Thoracic aorta (tissue), 2 donors: ENCODE data around the gene MAS1L. TPM values are rescaled to one million over a fixed set of nuclear protein-coding genes. Genes with fewer than 3 reads are reported as not detected.

Experiments
- ATAC-seq: fragments of 150-250 bp; one replicate; pipeline ENCODE4 v1.8.0; 2017; ENCODE audit warnings: low read depth; ENCODE audit not compliant: insufficient number of reproducible peaks, low FRiP score
- DNase-seq: peaks from one replicate; pipeline ENCODE4 v3.0.0-alpha.2; 2020; ENCODE audit warnings: low spot score
- H3K27ac ChIP-seq, 2 donors: fragments of 200-600 bp; sonication (generic); 1 replicate in 1 of 2; 2 replicates in 1 of 2; pipeline ENCODE4 v1.5.1; 2016; ENCODE audit warnings: mild to moderate bottlenecking in 2 of 2, moderate library complexity in 2 of 2
- H3K27me3 ChIP-seq: fragments of 200-600 bp; sonication (generic); replicated peaks from 2 replicates; pipeline ENCODE4 v1.6.0; 2016; ENCODE audit warnings: mild to moderate bottlenecking; ENCODE audit not compliant: insufficient read depth
- H3K36me3 ChIP-seq: fragments of 200-600 bp; sonication (generic); one replicate; pipeline ENCODE4 v1.5.1; 2016
- H3K4me1 ChIP-seq, 2 donors: fragments of 200-600 bp; sonication (generic); 1 replicate in 1 of 2; 2 replicates in 1 of 2; pipeline versions ENCODE4 v1.5.1 to v1.6.0; 2016; ENCODE audit warnings: low read depth in 2 of 2, mild to moderate bottlenecking in 1 of 2; ENCODE audit not compliant: control insufficient read depth in 1 of 2
- H3K4me3 ChIP-seq: fragments of 200-600 bp; sonication (generic); 2 replicates; pipeline ENCODE4 v1.5.1; 2016; ENCODE audit warnings: mild to moderate bottlenecking
- H3K9me3 ChIP-seq: fragments of 200-600 bp; sonication (generic); 2 replicates; pipeline ENCODE4 v1.5.1; 2016
- total RNA-seq, 2 donors: library from RNA; depleted of rRNA; stranded (reverse); fragments of >200 nt; gene quantifications; one replicate each; pipeline versions ENCODE4 v1.1.0 to v1.2.3, GENCODE V29; 2016
- TF ChIP-seq, protein P1 (sequence below): fragments of 200-600 bp; sonication (generic); IDR thresholded peaks from one replicate; pipeline ENCODE4 v1.5.1; 2019; ENCODE audit warnings: antibody characterized with exemption

Gene MAS1L
- total RNA-seq, 2 donors from 2014 or later = not detected

DNA sequence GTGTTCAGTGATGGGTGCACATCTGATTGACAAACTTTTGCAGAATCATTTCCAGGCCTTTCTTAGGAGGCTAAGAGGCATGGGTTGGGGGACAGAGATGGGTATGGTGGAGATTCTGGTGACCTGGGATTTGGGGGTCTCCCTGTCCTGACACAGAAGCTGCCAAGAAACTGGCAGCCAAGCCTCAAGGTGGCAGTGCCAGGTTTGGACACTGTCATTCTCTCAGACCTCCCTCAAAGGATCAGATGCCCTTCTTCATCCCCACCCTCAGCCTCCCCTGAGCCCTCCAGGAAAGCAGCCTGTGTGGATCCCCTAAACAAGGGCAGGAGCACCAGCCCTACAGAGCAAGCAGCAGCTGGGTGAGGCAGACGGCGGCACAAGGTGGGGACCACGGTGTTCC lies 18.1 kb upstream of the MAS1L start:
- Histone ChIP-seq H3K27me3 (no peaks in the 10 kb centered on the region), H3K36me3 (no peaks in the 10 kb centered on the region), H3K27ac (no peak overlapping the region), H3K9me3 (no peaks in the 10 kb centered on the region), H3K4me3 (no peak overlapping the region), H3K4me1 (no peaks in the 10 kb centered on the region)
- TF ChIP-seq, protein P1, sequence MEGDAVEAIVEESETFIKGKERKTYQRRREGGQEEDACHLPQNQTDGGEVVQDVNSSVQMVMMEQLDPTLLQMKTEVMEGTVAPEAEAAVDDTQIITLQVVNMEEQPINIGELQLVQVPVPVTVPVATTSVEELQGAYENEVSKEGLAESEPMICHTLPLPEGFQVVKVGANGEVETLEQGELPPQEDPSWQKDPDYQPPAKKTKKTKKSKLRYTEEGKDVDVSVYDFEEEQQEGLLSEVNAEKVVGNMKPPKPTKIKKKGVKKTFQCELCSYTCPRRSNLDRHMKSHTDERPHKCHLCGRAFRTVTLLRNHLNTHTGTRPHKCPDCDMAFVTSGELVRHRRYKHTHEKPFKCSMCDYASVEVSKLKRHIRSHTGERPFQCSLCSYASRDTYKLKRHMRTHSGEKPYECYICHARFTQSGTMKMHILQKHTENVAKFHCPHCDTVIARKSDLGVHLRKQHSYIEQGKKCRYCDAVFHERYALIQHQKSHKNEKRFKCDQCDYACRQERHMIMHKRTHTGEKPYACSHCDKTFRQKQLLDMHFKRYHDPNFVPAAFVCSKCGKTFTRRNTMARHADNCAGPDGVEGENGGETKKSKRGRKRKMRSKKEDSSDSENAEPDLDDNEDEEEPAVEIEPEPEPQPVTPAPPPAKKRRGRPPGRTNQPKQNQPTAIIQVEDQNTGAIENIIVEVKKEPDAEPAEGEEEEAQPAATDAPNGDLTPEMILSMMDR = no peak
- DNase-seq (no peak), ATAC-seq (no peak)

DNA sequence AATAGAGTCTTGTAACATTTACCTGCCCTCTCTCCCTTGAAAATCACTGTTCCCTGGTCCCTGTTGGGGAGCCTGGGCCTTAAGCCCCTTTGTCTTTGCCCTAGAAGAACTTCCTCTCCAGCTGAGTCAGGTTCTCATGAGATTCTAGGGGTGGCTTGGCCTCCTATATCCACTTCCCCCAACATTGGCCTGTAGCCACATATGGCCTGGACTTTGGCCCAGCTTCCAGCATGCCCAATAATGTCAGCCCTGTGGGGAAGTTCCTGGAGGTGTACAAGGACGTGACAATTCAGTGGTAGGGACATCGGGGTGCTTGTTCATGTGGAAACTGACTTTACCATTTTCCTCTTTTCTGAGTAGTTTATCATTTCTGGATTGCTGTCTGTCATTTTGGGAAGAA lies 17.2 kb upstream of the MAS1L start:
- TF ChIP-seq, protein P1 = no peak
- H3K27me3 ChIP-seq = no peaks in the 10 kb centered on the region
- no peaks in the 10 kb centered on the region for H3K4me1 ChIP-seq
- no peaks in the 10 kb centered on the region for H3K9me3 ChIP-seq
- no peak for ATAC-seq
- no peaks in the 10 kb centered on the region for H3K36me3 ChIP-seq
- no peak overlapping the region for H3K4me3 ChIP-seq
- no peak for DNase-seq
- H3K27ac ChIP-seq = no peak overlapping the region

DNA sequence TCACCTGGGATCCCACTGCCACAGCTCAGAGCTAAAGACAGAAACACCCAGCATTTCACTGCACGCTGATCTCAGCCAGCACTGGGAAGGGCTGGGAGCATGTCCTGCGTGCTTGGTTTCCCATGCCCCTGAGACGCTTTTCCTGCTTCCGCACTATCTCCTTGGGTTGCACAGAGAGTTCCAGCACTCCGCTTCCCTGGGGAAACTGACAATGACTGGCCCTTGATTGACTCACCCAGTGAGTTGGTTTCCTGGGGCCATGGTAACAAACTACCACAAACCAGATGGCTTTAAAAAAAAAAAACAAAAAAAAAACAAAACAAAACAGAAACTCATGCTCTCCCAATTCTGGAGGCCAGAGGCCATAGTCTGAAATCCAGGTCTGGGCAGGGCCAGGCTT lies 14.8 kb upstream of the MAS1L start:
- H3K27me3 ChIP-seq = no peaks in the 10 kb centered on the region
- H3K4me3 ChIP-seq = no peak overlapping the region
- H3K9me3 ChIP-seq = no peaks in the 10 kb centered on the region
- no peak for ATAC-seq
- H3K36me3 ChIP-seq = no peaks in the 10 kb centered on the region
- TF ChIP-seq, protein P1 = no peak
- no peaks in the 10 kb centered on the region for H3K4me1 ChIP-seq
- DNase-seq = no peak
- no peak overlapping the region for H3K27ac ChIP-seq

DNA sequence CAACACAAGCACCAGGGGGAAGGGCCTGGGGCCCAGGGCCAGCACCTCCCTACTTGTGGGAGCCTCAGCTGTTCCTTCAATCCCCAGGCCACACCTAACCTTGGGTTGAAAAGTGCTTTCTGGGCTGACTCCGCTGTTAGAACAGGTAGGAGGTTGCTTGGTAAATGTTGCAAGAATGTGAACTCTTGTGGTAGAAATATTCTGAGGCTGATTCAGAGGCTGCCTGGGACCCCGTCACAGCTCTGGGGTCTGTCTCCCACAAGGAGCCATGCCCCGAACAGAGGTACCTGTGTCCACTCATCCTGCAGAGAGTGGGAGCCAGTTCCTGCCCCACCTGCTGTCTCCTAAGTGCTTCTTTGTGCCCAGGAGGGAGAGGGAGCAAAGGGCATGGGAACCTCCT lies 14.4 kb upstream of the MAS1L start:
- H3K4me3 ChIP-seq = no peak overlapping the region
- no peaks in the 10 kb centered on the region for H3K4me1 ChIP-seq
- H3K9me3 ChIP-seq = no peaks in the 10 kb centered on the region
- H3K36me3 ChIP-seq = no peaks in the 10 kb centered on the region
- H3K27ac ChIP-seq = no peak overlapping the region
- ATAC-seq (no peak), DNase-seq (no peak)
- TF ChIP-seq, protein P1 = no peak
- no peaks in the 10 kb centered on the region for H3K27me3 ChIP-seq

DNA sequence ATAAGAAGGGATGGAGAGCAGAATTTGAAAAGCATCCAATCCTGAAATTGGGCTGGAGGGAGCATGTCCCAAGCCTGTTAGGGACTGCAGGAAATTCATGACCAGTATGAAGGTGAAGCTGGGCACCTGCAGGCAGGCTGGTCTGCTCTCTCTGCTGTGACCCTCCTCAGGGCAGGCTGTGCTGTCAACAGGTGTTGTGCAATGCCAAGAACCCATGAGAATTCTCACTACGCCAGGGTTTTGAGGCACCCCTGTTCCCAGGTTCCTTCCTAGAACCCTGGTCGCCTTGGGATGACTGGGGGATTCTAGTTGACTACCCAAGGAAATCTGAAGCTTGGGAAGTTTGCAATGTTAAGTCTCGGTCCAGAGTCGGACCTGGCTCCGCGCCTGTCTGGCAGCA lies 13.3 kb upstream of the MAS1L start:
- Histone ChIP-seq H3K4me3 (no peak overlapping the region), H3K27me3 (no peaks in the 10 kb centered on the region), H3K36me3 (no peaks in the 10 kb centered on the region), H3K27ac (no peak overlapping the region), H3K9me3 (no peaks in the 10 kb centered on the region), H3K4me1 (no peaks in the 10 kb centered on the region)
- TF ChIP-seq, protein P1 = no peak
- ATAC-seq (no peak), DNase-seq (no peak)
